Heart left ventricle (tissue), 16 donors: ENCODE data around the gene GGTA1. TPM values are rescaled to one million over a fixed set of nuclear protein-coding genes. Genes with fewer than 3 reads are reported as not detected.

Experiments
- ATAC-seq, 4 donors: fragments of 200-7000 bp; cut with Tn5 transposase; one replicate each; pipeline ENCODE4 v1.9.1; 2020 to 2022; ENCODE audit warnings: moderate library complexity in 4 of 4, mild to moderate bottlenecking in 3 of 4, moderate number of reproducible peaks in 1 of 4
- DNase-seq, 5 donors: peaks; one replicate each; pipeline ENCODE4 v3.0.0-alpha.2; 2020
- H3K27ac ChIP-seq, 12 donors: fragments of 200-600 bp; sonication (generic) in 4 of 12; one replicate each; pipeline versions ENCODE4 v1.5.0 to v1.8.0; 2016 to 2022; ENCODE audit warnings: mild to moderate bottlenecking in 2 of 12
- H3K27me3 ChIP-seq, 9 donors: fragments of 200-600 bp; sonication (generic) in 2 of 9; one replicate each; pipeline versions ENCODE4 v1.5.1 to v1.8.0; 2016 to 2022; ENCODE audit warnings: mild to moderate bottlenecking in 3 of 9
- H3K36me3 ChIP-seq, 9 donors: fragments of 200-600 bp; sonication (generic) in 2 of 9; one replicate each; pipeline versions ENCODE4 v1.5.0 to v1.8.0; 2018 to 2022; ENCODE audit warnings: mild to moderate bottlenecking in 2 of 9
- H3K4me1 ChIP-seq, 12 donors: fragments of 200-600 bp; sonication (generic) in 4 of 12; one replicate each; pipeline versions ENCODE4 v1.5.0 to v1.8.0; 2016 to 2022; ENCODE audit warnings: mild to moderate bottlenecking in 3 of 12
- H3K4me3 ChIP-seq, 12 donors: fragments of 200-600 bp; sonication (generic) in 4 of 12; one replicate each; pipeline versions ENCODE4 v1.5.0 to v1.8.0; 2017 to 2022; ENCODE audit warnings: mild to moderate bottlenecking in 9 of 12, moderate library complexity in 4 of 12
- H3K9me3 ChIP-seq, 12 donors: fragments of 200-600 bp; sonication (generic) in 4 of 12; one replicate each; pipeline versions ENCODE4 v1.5.0 to v1.8.0; 2016 to 2022; ENCODE audit warnings: mild to moderate bottlenecking in 1 of 12
- POLR2A ChIP-seq, 2 donors: fragments of 450-650 bp; IDR thresholded peaks; one replicate each; pipeline ENCODE4 v1.6.1; 2017; ENCODE audit warnings: antibody characterized with exemption in 2 of 2, mild to moderate bottlenecking in 2 of 2, moderate library complexity in 2 of 2
- WGBS, 4 donors: extraction: QIAGEN DNeasy Blood & Tissue Kit in 2 of 4; methylation state at CpG; one replicate each; pipeline versions ENCODE4 v1.1.5 to v1.1.7; 2013 to 2018; 5-methylcytosine and 5-hydroxymethylcytosine counted together
- intact Hi-C, 10 donors: fragments of 100-400 bp; cut with DNase I; formaldehyde crosslinking; loops; one replicate each; pipeline versions ENCODE4 v1.11.1 to v1.14.2; 2022
- polyA plus RNA-seq, 2 donors: library from polyadenylated mRNA; stranded (reverse); fragments of 200-250 nt; gene quantifications; one replicate each; pipeline ENCODE4 v1.2.3, GENCODE V29; 2013
- total RNA-seq, 9 donors: library from RNA; depleted of rRNA in 2 of 9; stranded (reverse); fragments of >200 nt in 2 of 9; fragmentation: NEBNext Ultra II Directional in 3 of 9; extraction: Animal tissue kit (Norgen Biotek cat#: 25700) in 3 of 9; gene quantifications; one replicate each; pipeline versions ENCODE4 v1.1.0 to v1.2.4, GENCODE V29; 2016 to 2023
- TF ChIP-seq, protein P1 (sequence below), 12 donors: fragments of 200-600 bp; sonication (generic) in 4 of 12; IDR thresholded peaks; one replicate each; pipeline versions ENCODE4 v1.5.0 to v1.8.0; 2018 to 2022; ENCODE audit warnings: antibody characterized with exemption in 12 of 12, mild to moderate bottlenecking in 5 of 12
- donor health status: ischemic (EF 13 %, LVEDD 7.1; RV severe dilation, severe dysfunction).
- donor health status: healthy with polysubstance abuse.
- donor health status: DM: no; HTN: yes; CAD: no.
- donor health status: DM: no; HTN: no; CAD: no.
- donor health status: ischemic (EF 25% LVEDD 6.9; RV normal size, moderate dysfunction).
- donor health status: ischemic (EF 25% LVEDD 5.7; RV mildly dilated, moderate dysfunction).
- donor health status: healthy.
- donor health status: DM: yes; HTN: yes; CAD: no.
- donor health status: ischemic (EF 35%, LVEDD 5.7; RV mildly dilated, moderate dysfunction).
- donor health status: nonischemic (EF 11% LVEDD 7.7; RV severe dilation, severe dysfunction).
- donor health status: DM: yes; HTN: yes; CAD: no.
- donor health status: PGD.
- donor health status: ischemic (EF 29% LVEDD 5.4; RV normal size, mild dysfunction).
- donor health status: nonischemic (EF 23%, LVEDD 6.1; RV moderate dilation, normal function).

GGTA1 gene
- total and polyA plus RNA-seq, 11 donors = 1.8 to 47.7 (median 8.0) TPM

DNA sequence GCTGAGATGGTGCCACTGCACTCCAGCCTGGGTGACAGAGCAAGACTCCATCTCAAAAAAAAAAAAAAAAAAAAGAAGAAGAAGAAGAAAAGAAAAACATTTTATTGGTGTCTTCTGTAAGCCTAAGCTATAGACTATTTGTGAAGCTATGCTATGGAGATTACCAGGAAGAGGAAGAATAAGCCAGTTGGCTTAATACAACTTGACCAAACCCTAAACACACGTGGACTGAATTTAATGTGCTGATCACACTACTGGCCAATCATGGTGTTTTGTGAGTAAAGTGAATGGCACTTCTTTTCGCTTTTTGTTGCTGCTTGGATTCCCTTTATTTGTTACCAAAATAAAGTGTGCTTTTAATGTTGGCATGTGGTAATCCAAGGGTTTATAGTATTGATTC lies 49.9 kb downstream of the GGTA1 start:
- ATAC-seq (no peak), DNase-seq (no peak)
- peaks cover 3 to 65% (median 26%) of the 10 kb centered on the region in 12 donors for H3K4me1 ChIP-seq
- H3K27ac ChIP-seq = peak overlapping the region in 8 of 12 donors; percentile 7 to 72 (median 38)
- TF ChIP-seq, protein P1, sequence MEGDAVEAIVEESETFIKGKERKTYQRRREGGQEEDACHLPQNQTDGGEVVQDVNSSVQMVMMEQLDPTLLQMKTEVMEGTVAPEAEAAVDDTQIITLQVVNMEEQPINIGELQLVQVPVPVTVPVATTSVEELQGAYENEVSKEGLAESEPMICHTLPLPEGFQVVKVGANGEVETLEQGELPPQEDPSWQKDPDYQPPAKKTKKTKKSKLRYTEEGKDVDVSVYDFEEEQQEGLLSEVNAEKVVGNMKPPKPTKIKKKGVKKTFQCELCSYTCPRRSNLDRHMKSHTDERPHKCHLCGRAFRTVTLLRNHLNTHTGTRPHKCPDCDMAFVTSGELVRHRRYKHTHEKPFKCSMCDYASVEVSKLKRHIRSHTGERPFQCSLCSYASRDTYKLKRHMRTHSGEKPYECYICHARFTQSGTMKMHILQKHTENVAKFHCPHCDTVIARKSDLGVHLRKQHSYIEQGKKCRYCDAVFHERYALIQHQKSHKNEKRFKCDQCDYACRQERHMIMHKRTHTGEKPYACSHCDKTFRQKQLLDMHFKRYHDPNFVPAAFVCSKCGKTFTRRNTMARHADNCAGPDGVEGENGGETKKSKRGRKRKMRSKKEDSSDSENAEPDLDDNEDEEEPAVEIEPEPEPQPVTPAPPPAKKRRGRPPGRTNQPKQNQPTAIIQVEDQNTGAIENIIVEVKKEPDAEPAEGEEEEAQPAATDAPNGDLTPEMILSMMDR (IDR thresholded peaks at IDR 0.05) = no peak
- no peak for TF ChIP-seq POLR2A (IDR thresholded peaks at IDR 0.05)
- H3K9me3 ChIP-seq = no peaks in the 10 kb centered on the region
- no peaks in the 10 kb centered on the region for H3K27me3 ChIP-seq
- H3K4me3 ChIP-seq = no peak overlapping the region
- WGBS, 4 donors = 83 to 88% (median 85%) methylated on average over 2 of the region's 2 CpGs
- intact Hi-C loops = no loop called here
- no peaks in the 10 kb centered on the region for H3K36me3 ChIP-seq

DNA sequence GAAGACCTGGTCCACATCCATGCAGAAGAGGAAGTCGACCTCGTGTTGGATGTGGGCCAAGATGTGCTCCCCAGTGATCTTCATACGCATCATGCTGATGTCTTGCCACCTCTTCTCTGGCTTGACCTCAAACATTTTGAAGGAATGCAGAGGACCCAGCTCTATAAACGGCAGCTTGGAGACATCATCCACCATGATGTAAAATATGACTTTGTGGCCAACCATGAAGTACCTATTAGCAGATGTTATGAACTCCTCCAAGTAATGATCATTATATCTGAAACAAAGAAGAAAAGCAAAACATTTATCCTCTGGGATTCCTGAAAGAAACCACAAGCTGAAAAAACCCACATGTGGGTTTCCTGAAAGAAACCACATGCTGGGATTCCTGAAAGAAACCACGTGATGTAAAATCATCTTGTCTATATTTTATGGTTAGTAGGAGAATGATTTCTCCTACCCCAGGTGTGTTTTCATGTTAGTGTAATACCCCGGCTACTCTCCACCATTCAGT lies 52.3 kb downstream of the GGTA1 start:
- ATAC-seq = peak in 1 of 4 donors; percentile 24
- Histone ChIP-seq H3K9me3 (no peaks in the 10 kb centered on the region), H3K4me3 (no peak overlapping the region), H3K36me3 (no peaks in the 10 kb centered on the region), H3K4me1 (peaks cover 3 to 53% (median 16%) of the 10 kb centered on the region in 12 donors), H3K27me3 (no peaks in the 10 kb centered on the region), H3K27ac (peak overlapping the region in 1 of 12 donors; percentile 17)
- 74 to 78% (median 76%) methylated on average over 6 of the region's 6 CpGs for WGBS, 4 donors
- DNase-seq = no peak
- intact Hi-C loops = no loop called here
- no peak for TF ChIP-seq POLR2A (IDR thresholded peaks at IDR 0.05)
- TF ChIP-seq, protein P1 (IDR thresholded peaks at IDR 0.05) = no peak

DNA sequence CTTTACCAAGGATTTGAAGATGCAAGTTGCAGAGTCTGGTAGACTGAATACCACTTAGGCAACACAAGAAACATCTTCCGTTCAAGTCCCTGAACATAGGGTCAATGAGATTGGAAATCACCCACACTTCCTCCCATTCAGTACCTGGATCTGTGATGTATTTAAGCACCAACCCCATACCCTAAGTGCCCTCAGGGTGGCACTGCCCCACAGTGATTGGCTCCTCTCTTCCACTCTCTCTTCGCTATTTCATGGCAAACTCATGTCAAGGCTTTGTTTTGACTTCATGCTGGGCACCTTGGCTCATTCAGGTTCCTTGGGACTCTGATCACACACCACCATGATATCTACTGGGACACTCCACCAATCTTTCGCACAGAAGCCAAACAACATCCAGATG lies 53.7 kb downstream of the GGTA1 start:
- ATAC-seq (peak in 1 of 4 donors; percentile 45), DNase-seq (no peak)
- Histone ChIP-seq H3K4me1 (peaks cover under 1 to 48% (median 15%) of the 10 kb centered on the region in 12 donors), H3K27ac (no peak overlapping the region), H3K27me3 (no peaks in the 10 kb centered on the region), H3K36me3 (no peaks in the 10 kb centered on the region), H3K4me3 (no peak overlapping the region), H3K9me3 (no peaks in the 10 kb centered on the region)
- TF ChIP-seq, protein P1 (IDR thresholded peaks at IDR 0.05) = peak in 5 of 12 donors; percentile 11 to 45 (median 27)
- TF ChIP-seq POLR2A (IDR thresholded peaks at IDR 0.05) = no peak
- 86 to 93% (median 90%) methylated on average over 3 of the region's 3 CpGs for WGBS, 4 donors
- intact Hi-C loops = no loop called here

DNA sequence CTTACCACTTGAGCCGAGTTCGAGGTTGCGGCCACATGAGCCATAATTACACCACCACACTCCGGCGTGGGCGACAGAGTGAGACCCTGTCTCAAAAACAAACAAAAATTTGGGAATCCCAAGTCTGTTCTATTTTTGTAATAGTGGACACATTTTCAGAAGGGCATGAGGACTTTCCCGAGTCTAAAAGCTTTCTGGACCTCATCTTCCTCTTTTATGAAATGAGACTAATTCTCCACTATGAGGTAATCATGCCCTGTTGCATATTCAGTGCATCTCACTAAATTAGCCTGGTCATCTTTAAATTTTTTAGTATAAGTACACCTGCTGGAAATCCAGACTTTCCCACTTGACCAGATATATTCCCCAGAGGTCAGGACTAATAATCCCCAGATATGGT lies 55.7 kb downstream of the GGTA1 start:
- DNase-seq (no peak), ATAC-seq (no peak)

More for the DNA sequence above, 55.7 kb downstream of the GGTA1 start:
- H3K27ac ChIP-seq = no peak overlapping the region
- no peaks in the 10 kb centered on the region for H3K9me3 ChIP-seq
- H3K27me3 ChIP-seq = no peaks in the 10 kb centered on the region
- peaks cover 0 to 43% (median 13%) of the 10 kb centered on the region in 12 donors for H3K4me1 ChIP-seq
- intact Hi-C loops = no loop called here
- no peak for TF ChIP-seq POLR2A (IDR thresholded peaks at IDR 0.05)
- TF ChIP-seq, protein P1 (IDR thresholded peaks at IDR 0.05) = no peak
- H3K4me3 ChIP-seq = no peak overlapping the region
- WGBS, 4 donors = 81 to 98% (median 93%) methylated on average over 7 of the region's 7 CpGs
- H3K36me3 ChIP-seq = no peaks in the 10 kb centered on the region
